Right lung (tissue), 5 donors: Measurements from ENCODE around the gene WDSUB1. TPM values are rescaled to one million over a fixed set of nuclear protein-coding genes. Genes with fewer than 3 reads are reported as not detected.

Experiments
- DNase-seq, 2 donors: peaks; one replicate each; pipeline ENCODE4 v3.0.0-alpha.2; 2013
- polyA plus RNA-seq, 5 donors: library from polyadenylated mRNA; unstranded; fragments of 120-200 nt; gene quantifications; one replicate each; pipeline versions ENCODE4 v1.2.1 to v1.2.3, GENCODE V29; 2013; ENCODE audit warnings: inconsistent platforms in 1 of 5, low replicate concordance in 1 of 5; ENCODE audit not compliant: insufficient read length in 5 of 5, insufficient read depth in 1 of 5

The WDSUB1 gene
- polyA plus RNA-seq, 5 donors = 12.5 to 18.7 (median 14.8) TPM

- DNase-seq = no peak
Observed at GRCh38 chr2:159199236-159199635, 87.3 kb downstream of the WDSUB1 start.

- DNase-seq = no peak
Observed at GRCh38 chr2:159196393-159196925, 90.0 kb downstream of the WDSUB1 start.

DNA sequence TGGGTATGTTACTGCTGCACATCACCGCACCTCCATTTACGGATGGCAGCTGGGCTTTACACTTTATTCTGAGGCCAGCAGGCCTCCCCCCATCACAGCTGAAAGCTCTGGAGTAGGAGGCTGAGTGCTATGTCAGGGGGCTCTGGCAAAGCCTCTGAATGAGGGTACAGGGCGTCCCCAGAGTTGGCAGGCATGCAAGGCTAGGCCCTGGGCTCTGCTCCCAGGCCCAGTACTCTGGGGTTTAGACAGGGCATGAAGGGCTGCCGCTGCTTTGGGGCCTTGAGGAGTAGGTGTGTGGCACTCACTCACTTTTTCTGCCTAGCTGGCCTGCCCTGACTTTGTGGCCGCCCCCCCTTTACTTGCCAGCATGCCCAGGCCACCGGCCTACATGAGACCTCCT lies 90.8 kb downstream of the WDSUB1 start:
- DNase-seq = no peak

DNA sequence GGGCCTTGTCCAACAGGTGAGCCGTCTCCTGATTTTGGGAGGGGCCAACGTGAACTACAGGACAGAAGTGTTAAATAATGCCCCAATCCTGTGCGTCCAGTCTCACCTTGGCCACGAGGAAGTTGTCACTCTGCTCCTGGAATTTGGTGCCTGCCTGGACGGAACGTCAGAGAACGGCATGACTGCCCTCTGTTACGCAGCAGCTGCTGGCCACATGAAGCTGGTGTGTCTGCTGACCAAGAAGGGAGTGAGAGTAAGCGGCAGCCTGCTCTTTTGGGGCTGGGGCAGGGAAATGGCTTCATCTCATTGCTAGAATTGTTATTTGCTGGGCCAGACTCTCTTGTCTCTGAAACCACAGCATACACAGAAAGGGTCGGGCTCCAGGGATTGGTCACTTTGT lies 92.3 kb downstream of the WDSUB1 start:
- no peak for DNase-seq

- no peak for DNase-seq
Observed at GRCh38 chr2:159193791-159194190, 92.7 kb downstream of the WDSUB1 start.

- DNase-seq = no peak
Observed at GRCh38 chr2:159192371-159192918, 94.1 kb downstream of the WDSUB1 start.

GRCh38 chr2:159188449-159188848 lies 98.1 kb downstream of the WDSUB1 start:
- DNase-seq = no peak

DNA sequence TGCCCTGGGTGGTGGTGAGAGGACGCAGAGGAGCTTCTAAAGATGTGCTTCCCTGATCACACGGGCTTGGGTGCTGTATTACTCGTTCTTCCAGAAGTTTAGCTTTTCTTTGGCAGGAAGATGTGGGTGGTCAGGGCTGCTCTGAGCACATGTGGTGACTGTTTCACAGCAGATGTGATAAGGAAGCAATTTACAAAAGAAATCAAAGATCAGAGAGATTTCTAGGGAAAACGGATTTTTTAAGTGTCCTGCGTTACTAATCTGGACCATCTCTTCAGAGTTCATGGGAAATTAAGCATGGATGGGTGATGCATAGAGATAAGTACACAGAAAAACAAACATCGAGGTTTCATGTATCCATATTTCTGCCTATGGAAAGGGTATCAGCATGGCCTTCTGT lies 99.4 kb downstream of the WDSUB1 start:
- DNase-seq = no peak

DNA sequence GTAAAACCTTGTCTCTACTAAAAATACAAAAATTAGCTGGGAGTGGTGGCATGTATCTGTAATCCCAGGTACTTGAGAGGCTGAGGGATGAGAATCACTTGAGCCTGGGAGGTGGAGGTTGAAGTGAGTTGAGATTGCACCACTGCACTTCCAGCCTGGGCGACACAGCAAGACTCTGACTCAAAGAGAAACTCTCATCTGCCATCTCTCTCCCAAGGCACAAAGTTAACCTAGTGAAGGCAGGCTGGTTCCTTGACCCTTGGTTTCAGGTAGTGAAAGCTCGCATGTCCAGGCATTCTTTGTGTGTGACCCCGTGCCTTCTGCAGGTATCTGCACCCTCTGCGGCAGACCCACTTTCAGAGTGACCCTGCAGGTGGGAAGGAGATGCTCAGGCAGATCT lies 100.0 kb downstream of the WDSUB1 start:
- DNase-seq = no peak
